Pancreas (tissue), 10 donors: Measurements from ENCODE around the gene SPTBN4. TPM values are rescaled to one million over a fixed set of nuclear protein-coding genes. Genes with fewer than 3 reads are reported as not detected.

Experiments
- ATAC-seq, 4 donors: fragments of 200-7000 bp; cut with Tn5 transposase; one replicate each; pipeline versions ENCODE4 v1.8.0 to v1.9.1; 2020; ENCODE audit warnings: mild to moderate bottlenecking in 4 of 4, moderate library complexity in 4 of 4
- DNase-seq, 6 donors: peaks; one replicate each; pipeline ENCODE4 v3.0.0-alpha.2; 2020
- FAIRE-seq: peaks from 2 replicates; lab custom pipeline; 2012; peaks lifted over from hg19 to GRCh38; lab: Jason Lieb, UNC
- H3K27ac ChIP-seq, 4 donors: fragments of 200-600 bp; sonication (generic); 1 replicate in 3 of 4; 2 replicates in 1 of 4; pipeline versions ENCODE4 v1.5.0 to v1.8.0; 2020
- H3K27me3 ChIP-seq, 4 donors: fragments of 200-600 bp; one replicate each; pipeline ENCODE4 v1.8.0; 2021
- H3K36me3 ChIP-seq, 3 donors: fragments of 200-600 bp; sonication (generic) in 1 of 3; one replicate each; pipeline versions ENCODE4 v1.5.0 to v1.8.0; 2020 to 2021
- H3K4me1 ChIP-seq, 3 donors: fragments of 200-600 bp; one replicate each; pipeline ENCODE4 v1.8.0; 2021
- H3K4me3 ChIP-seq, 4 donors: fragments of 200-600 bp; sonication (generic) in 2 of 4; one replicate each; pipeline versions ENCODE4 v1.5.0 to v1.8.0; 2020 to 2021
- H3K9me3 ChIP-seq, 4 donors: fragments of 200-600 bp; one replicate each; pipeline ENCODE4 v1.8.0; 2021
- CTCF ChIP-seq, 4 donors: fragments of 200-600 bp; sonication (generic) in 3 of 4; IDR thresholded peaks; one replicate each; pipeline versions ENCODE4 v1.5.0 to v1.8.0; 2021; ENCODE audit warnings: antibody characterized with exemption in 4 of 4
- WGBS, 2 donors: extraction: QIAGEN DNeasy Blood & Tissue Kit; methylation state at CpG; one replicate each; pipeline ENCODE4 v1.1.7; 2013; 5-methylcytosine and 5-hydroxymethylcytosine counted together
- intact Hi-C, 3 donors: fragments of 100-400 bp; cut with DNase I; formaldehyde crosslinking; loops; one replicate each; pipeline versions ENCODE4 v1.11.1 to v1.14.2; 2022
- polyA plus RNA-seq, 2 donors: library from polyadenylated mRNA; stranded (reverse); fragments of 200-250 nt; gene quantifications; one replicate each; pipeline ENCODE4 v1.2.3, GENCODE V29; 2013
- total RNA-seq, 6 donors: library from RNA; stranded (reverse); fragmentation: NEBNext Ultra II Directional in 4 of 6; extraction: Animal tissue kit (Norgen Biotek cat#: 25700) in 4 of 6; gene quantifications; one replicate each; pipeline versions ENCODE4 v1.2.1 to v1.2.4, GENCODE V29; 2021 to 2023
- donor health status: healthy with polysubstance abuse.
- donor health status: DM: no; HTN: no; CAD: no; lungs with moderate emphysema.
- donor health status: DM: no; HTN: no; CAD: no.
- donor health status: control.
- donor health status: control.
- donor health status: Bipolar disorder and iron deficiency.
- donor health status: DM: yes; HTN: yes; CAD: no.
- donor health status: DM: no; HTN: no; CAD: no.
- donor health status: DM: no; HTN: no; CAD: no.
- donor health status: DM: yes; HTN: yes; CAD: no.

The SPTBN4 gene
- total and polyA plus RNA-seq, 8 donors: 1.0 to 23.9 (median 1.7) TPM

GRCh38 chr19:40553885-40554857 is 87.4 kb downstream of the SPTBN4 start:
- H3K27me3 ChIP-seq: peaks cover 0 to 13% (median 3%) of the 10 kb centered on the region in 4 donors
- H3K4me3 ChIP-seq: no peak overlapping the region
- no peak for TF ChIP-seq CTCF (IDR thresholded peaks at IDR 0.05)
- no peaks in the 10 kb centered on the region for H3K4me1 ChIP-seq
- H3K36me3 ChIP-seq: no peaks in the 10 kb centered on the region
- no peaks in the 10 kb centered on the region for H3K9me3 ChIP-seq
- FAIRE-seq (no peak), DNase-seq (peak in 1 of 6 donors; percentile 27), ATAC-seq (peak in 2 of 4 donors; percentile 34 to 47)
- H3K27ac ChIP-seq: no peak overlapping the region
- WGBS, 2 donors: 11 to 15% methylated on average over 55 to 69 of the region's 69 CpGs
- intact Hi-C loops: no loop called here

- 70 to 73% methylated on average over 17 of the region's 17 CpGs for WGBS, 2 donors
- DNase-seq (no peak), ATAC-seq (no peak), FAIRE-seq (no peak)
- intact Hi-C loops: no loop called here
- H3K9me3 ChIP-seq: no peaks in the 10 kb centered on the region
- no peak for TF ChIP-seq CTCF (IDR thresholded peaks at IDR 0.05)
- no peak overlapping the region for H3K4me3 ChIP-seq
- no peaks in the 10 kb centered on the region for H3K36me3 ChIP-seq
- no peaks in the 10 kb centered on the region for H3K4me1 ChIP-seq
- H3K27ac ChIP-seq: no peak overlapping the region
- H3K27me3 ChIP-seq: peaks cover 0 to 13% (median 3%) of the 10 kb centered on the region in 4 donors
Measured at GRCh38 chr19:40555978-40556689, 89.3 kb downstream of the SPTBN4 start.

GRCh38 chr19:40556953-40557530 is 90.2 kb downstream of the SPTBN4 start:
- ATAC-seq: no peak
- TF ChIP-seq CTCF (IDR thresholded peaks at IDR 0.05): no peak
- H3K36me3 ChIP-seq: no peaks in the 10 kb centered on the region
- no peak for DNase-seq
- intact Hi-C loops: no loop called here
- no peak for FAIRE-seq
- no peaks in the 10 kb centered on the region for H3K4me1 ChIP-seq
- no peak overlapping the region for H3K27ac ChIP-seq
- 68 to 74% methylated on average over 24 of the region's 24 CpGs for WGBS, 2 donors
- H3K27me3 ChIP-seq: peaks cover 0 to 13% (median 3%) of the 10 kb centered on the region in 4 donors
- H3K9me3 ChIP-seq: no peaks in the 10 kb centered on the region
- no peak overlapping the region for H3K4me3 ChIP-seq

- 83 to 89% methylated on average over 3 of the region's 3 CpGs for WGBS, 2 donors
- H3K4me3 ChIP-seq: no peak overlapping the region
- H3K27ac ChIP-seq: no peak overlapping the region
- peaks cover 0 to 6% (median under 1%) of the 10 kb centered on the region in 4 donors for H3K27me3 ChIP-seq
- no peak for TF ChIP-seq CTCF (IDR thresholded peaks at IDR 0.05)
- no peaks in the 10 kb centered on the region for H3K9me3 ChIP-seq
- H3K4me1 ChIP-seq: no peaks in the 10 kb centered on the region
- DNase-seq: no peak
- intact Hi-C loops: no loop called here
- no peaks in the 10 kb centered on the region for H3K36me3 ChIP-seq
- no peak for ATAC-seq
- FAIRE-seq: no peak
Measured at GRCh38 chr19:40559394-40559793, 92.6 kb downstream of the SPTBN4 start.
